SK-N-SH (cell line): ENCODE measurements around the gene XYLT2. TPM values are rescaled to one million over a fixed set of nuclear protein-coding genes. Genes with fewer than 3 reads are reported as not detected.

Experiments
- CTCF ChIA-PET: fragments of 300-600, 350-600 bp; formaldehyde crosslinking; extraction: SDS; loops from one replicate; lab custom pipeline; 2021; lab: Yijun Ruan, JAX
- POLR2A ChIA-PET: fragments of 350-600 bp; sonication (Branson Sonifier 250); formaldehyde crosslinking; extraction: SDS; loops from one replicate; lab custom pipeline; 2020; ENCODE audit warnings: antibody characterized with exemption, inconsistent platforms; lab: Yijun Ruan, JAX
- DNase-seq: peaks from one replicate; pipeline ENCODE4 v3.0.0; 2012
- H2AFZ ChIP-seq: fragments of 200-600 bp; sonication (generic); 2 replicates; pipeline ENCODE4 v1.8.1; 2016; ENCODE audit warnings: antibody characterized with exemption, mild to moderate bottlenecking, low read depth
- H3F3A ChIP-seq: fragments of 200-600 bp; sonication (generic); replicated peaks from 2 replicates; pipeline ENCODE3; 2016; ENCODE audit warnings: antibody characterized with exemption, mild to moderate bottlenecking; ENCODE audit not compliant: insufficient read depth
- H3K27ac ChIP-seq, 2 experiments: fragments of 200-500 bp in 1 of 2; fragments of 200-600 bp in 1 of 2; sonication (Bioruptor generic) in 1 of 2; sonication (generic), shearing (Covaris generic) in 1 of 2; 2 replicates each; pipeline versions ENCODE4 v1.5.1 to v1.6.1; 2014 to 2016; ENCODE audit warnings: low read depth in 2 of 2, inconsistent platforms in 1 of 2, low read length in 1 of 2, mild to moderate bottlenecking in 1 of 2, mixed read lengths in 1 of 2
- H3K27me3 ChIP-seq: fragments of 200-600 bp; sonication (generic), shearing (Covaris generic); 2 replicates; pipeline ENCODE4 v1.6.1; 2016; ENCODE audit warnings: mixed run types; ENCODE audit not compliant: insufficient read depth
- H3K36me3 ChIP-seq, 2 experiments: fragments of 200-500 bp in 1 of 2; fragments of 200-600 bp in 1 of 2; sonication (Bioruptor generic) in 1 of 2; sonication (generic) in 1 of 2; replicated peaks in 1 of 2; 2 replicates each; pipeline versions ENCODE3 to v1.5.1; 2014 to 2016; ENCODE audit warnings: low read length in 1 of 2, mild to moderate bottlenecking in 1 of 2; ENCODE audit not compliant: insufficient read depth in 2 of 2, control insufficient read depth in 1 of 2
- H3K4me1 ChIP-seq, 2 experiments: fragments of 200-500 bp in 1 of 2; fragments of 200-600 bp in 1 of 2; sonication (Bioruptor generic) in 1 of 2; sonication (generic), shearing (Covaris generic) in 1 of 2; 2 replicates each; pipeline versions ENCODE4 v1.5.1 to v1.6.1; 2014 to 2016; ENCODE audit warnings: low read depth in 1 of 2, low read length in 1 of 2, mixed run types in 1 of 2; ENCODE audit not compliant: insufficient read depth in 2 of 2, control insufficient read depth in 1 of 2
- H3K4me2 ChIP-seq: fragments of 200-600 bp; sonication (generic), shearing (Covaris generic); 2 replicates; pipeline ENCODE4 v1.6.1; 2017; ENCODE audit warnings: mixed run types
- H3K4me3 ChIP-seq, 2 experiments: fragments of 200-500 bp in 1 of 2; fragments of 200-600 bp in 1 of 2; sonication (Bioruptor generic) in 1 of 2; sonication (generic), shearing (Covaris generic) in 1 of 2; 2 replicates each; pipeline versions ENCODE4 v1.5.1 to v1.8.1; 2014 to 2016; ENCODE audit warnings: low read depth in 2 of 2, inconsistent platforms in 1 of 2, low read length in 1 of 2, mild to moderate bottlenecking in 1 of 2, mixed read lengths in 1 of 2, moderate library complexity in 1 of 2
- H3K79me2 ChIP-seq: fragments of 200-600 bp; sonication (generic); 2 replicates; pipeline ENCODE4 v1.8.1; 2017; ENCODE audit warnings: mild to moderate bottlenecking; ENCODE audit not compliant: insufficient read depth
- H3K9ac ChIP-seq: fragments of 200-600 bp; sonication (generic); 2 replicates; pipeline ENCODE4 v1.6.1; 2017; ENCODE audit warnings: mixed run types
- H3K9me2 ChIP-seq: fragments of 200-600 bp; sonication (generic); 2 replicates; pipeline ENCODE4 v1.6.1; 2017; ENCODE audit warnings: mixed run types
- H3K9me3 ChIP-seq: fragments of 200-600 bp; sonication (generic); 2 replicates; pipeline ENCODE4 v1.6.1; 2017; ENCODE audit warnings: mixed run types, mild to moderate bottlenecking, moderate library complexity
- H4K20me1 ChIP-seq: fragments of 200-600 bp; sonication (generic); 2 replicates; pipeline ENCODE4 v1.6.1; 2017; ENCODE audit warnings: mild to moderate bottlenecking, mixed run types; ENCODE audit not compliant: insufficient read depth
- ELF1 ChIP-seq: IDR thresholded peaks from 2 replicates; pipeline ENCODE4 v1.4.0; 2012
- EP300 ChIP-seq, 2 experiments: IDR thresholded peaks; 2 replicates each; pipeline versions ENCODE4 v1.4.0 to v1.6.1; 2012; ENCODE audit warnings: borderline replicate concordance in 1 of 2, low read depth in 1 of 2, low read length in 1 of 2
- GABPA ChIP-seq: IDR thresholded peaks from 2 replicates; pipeline ENCODE4 v1.4.0; 2012; ENCODE audit warnings: low read depth, mild to moderate bottlenecking
- RAD21 ChIP-seq: IDR thresholded peaks from 2 replicates; pipeline ENCODE4 v1.6.1; 2012; ENCODE audit warnings: mild to moderate bottlenecking, low read length
- RCOR1 ChIP-seq: fragments of 150-350 bp; IDR thresholded peaks from 2 replicates; pipeline ENCODE4 v1.6.1; 2017; ENCODE audit warnings: antibody characterized with exemption, low read length
- RFX5 ChIP-seq: IDR thresholded peaks from 2 replicates; pipeline ENCODE4 v1.6.1; 2012; ENCODE audit warnings: mild to moderate bottlenecking, improper control_type of control experiment, low read length
- SIN3A ChIP-seq: IDR thresholded peaks from 2 replicates; pipeline ENCODE4 v1.6.1; 2012; ENCODE audit warnings: low read depth, mild to moderate bottlenecking, low read length, moderate library complexity, borderline replicate concordance
- SMC3 ChIP-seq: IDR thresholded peaks from 2 replicates; pipeline ENCODE4 v1.6.1; 2012; ENCODE audit warnings: low read depth, low read length, improper control_type of control experiment
- YY1 ChIP-seq: IDR thresholded peaks from 2 replicates; pipeline ENCODE4 v1.4.0; 2012; ENCODE audit warnings: low read depth, mild to moderate bottlenecking
- WGBS: methylation state at CpG from one replicate; pipeline ENCODE4 v1.1.6; 2017; ENCODE audit warnings: low lambda C conversion rate; 5-methylcytosine and 5-hydroxymethylcytosine counted together
- polyA plus RNA-seq, 3 experiments: library from polyadenylated mRNA; depleted of rRNA; stranded (reverse); fragments of >200 nt; gene quantifications; 2 replicates each; pipeline ENCODE4 v1.2.3, GENCODE V29; 2012
- TF ChIP-seq, protein P1 (sequence below): IDR thresholded peaks from 2 replicates; pipeline ENCODE4 v1.4.0; 2012; ENCODE audit warnings: low read depth, borderline replicate concordance
- TF ChIP-seq, protein P2 (sequence below): IDR thresholded peaks from 2 replicates; pipeline ENCODE4 v1.4.0; 2012; ENCODE audit warnings: low read depth
- TF ChIP-seq, protein P3 (sequence below): fragments of 200-600 bp; sonication (generic); IDR thresholded peaks from 2 replicates; pipeline ENCODE4 v1.6.1; 2017; ENCODE audit warnings: antibody characterized with exemption, mild to moderate bottlenecking, moderate library complexity
- TF ChIP-seq, protein P4 (sequence below): fragments of 150-350 bp; IDR thresholded peaks from 2 replicates; pipeline ENCODE4 v1.6.1; 2017; ENCODE audit warnings: antibody characterized with exemption, low read length, low read depth, borderline replicate concordance

The XYLT2 gene
- polyA plus RNA-seq, 1 of the 3 experiments (the other 2 are of a cell fraction), result 28.4 TPM

DNA sequence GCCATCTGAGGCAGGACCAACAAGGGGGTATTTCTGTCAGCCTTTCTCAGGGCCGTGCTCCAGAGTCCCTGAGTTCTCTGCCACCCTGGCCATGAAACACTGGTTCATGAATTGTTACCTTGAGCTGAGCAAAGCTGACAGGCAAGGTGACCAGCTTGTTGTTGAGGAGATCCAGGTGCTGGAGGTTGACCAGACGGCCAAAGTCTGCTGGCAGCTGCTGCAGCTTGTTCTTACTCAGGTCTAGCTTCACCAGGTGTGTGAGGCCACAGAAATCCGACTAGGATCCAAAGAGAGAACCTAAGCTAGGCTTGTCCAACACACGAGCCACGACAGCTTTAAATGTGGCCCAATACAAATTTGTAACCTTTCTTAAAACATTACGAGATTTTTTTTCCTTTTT is 46.7 kb downstream of the XYLT2 start:
- WGBS, result 81% methylated on average over 6 of the region's 6 CpGs
- TF ChIP-seq GABPA (no peak), SMC3 (no peak)
- no peak overlapping the region for H3K4me3 ChIP-seq
- no peak overlapping the region for H2AFZ ChIP-seq
- peaks cover 85% of the 10 kb centered on the region for H3K79me2 ChIP-seq
- no peak for DNase-seq
- peaks cover 14% of the 10 kb centered on the region for H3F3A ChIP-seq
- no peak overlapping the region for H3K27ac ChIP-seq
- ChIA-PET POLR2A (no interaction called here), CTCF (interaction anchor here (0.8 to 4.9 kb wide), 7 partner anchors 11 to 192 kb away, joined by 3 to 20 read pairs (median 6); partner anchors contain the start of genes EME1 and MRPL27)
- peaks cover 59% of the 10 kb centered on the region for H4K20me1 ChIP-seq
- peaks cover 69 to 82% of the 10 kb centered on the region in 2 experiments for H3K36me3 ChIP-seq
- H3K27me3 ChIP-seq, result no peaks in the 10 kb centered on the region
- H3K4me2 ChIP-seq, result no peak overlapping the region
- H3K9ac ChIP-seq, result no peak overlapping the region
- H3K4me1 ChIP-seq, result peaks cover 10 to 17% of the 10 kb centered on the region in 2 experiments
- no peaks in the 10 kb centered on the region for H3K9me3 ChIP-seq
- no peaks in the 10 kb centered on the region for H3K9me2 ChIP-seq

DNA sequence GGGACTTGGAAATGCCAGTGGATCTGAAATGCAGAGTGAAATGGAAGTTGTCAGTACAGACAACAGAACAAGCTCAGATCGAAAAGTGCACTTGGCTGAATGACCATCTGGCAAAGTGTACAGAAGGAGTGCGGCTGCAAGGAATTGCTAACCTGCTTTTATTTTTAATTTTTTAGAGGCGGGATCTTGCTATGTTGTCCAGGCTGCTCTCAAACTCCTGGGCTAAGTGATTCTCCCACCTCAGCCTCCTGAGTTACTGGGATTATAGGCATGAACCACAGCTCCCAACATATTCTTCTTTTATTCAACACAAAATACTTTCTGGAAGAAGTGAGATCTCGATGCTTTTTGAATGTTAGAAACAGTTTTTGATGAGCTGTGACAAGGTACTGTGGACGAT is 47.8 kb downstream of the XYLT2 start:
- CTCF ChIA-PET, result interaction anchor here (0.8 to 2.7 kb wide), 3 partner anchors 21 to 32 kb away, joined by 4 to 12 read pairs (median 4); partner anchors contain the start of genes EME1 and MRPL27
- H2AFZ ChIP-seq, result no peak overlapping the region
- no peaks in the 10 kb centered on the region for H3K9me3 ChIP-seq
- TF ChIP-seq RFX5, result no peak
- TF ChIP-seq SIN3A, result no peak
- TF ChIP-seq, protein P1, sequence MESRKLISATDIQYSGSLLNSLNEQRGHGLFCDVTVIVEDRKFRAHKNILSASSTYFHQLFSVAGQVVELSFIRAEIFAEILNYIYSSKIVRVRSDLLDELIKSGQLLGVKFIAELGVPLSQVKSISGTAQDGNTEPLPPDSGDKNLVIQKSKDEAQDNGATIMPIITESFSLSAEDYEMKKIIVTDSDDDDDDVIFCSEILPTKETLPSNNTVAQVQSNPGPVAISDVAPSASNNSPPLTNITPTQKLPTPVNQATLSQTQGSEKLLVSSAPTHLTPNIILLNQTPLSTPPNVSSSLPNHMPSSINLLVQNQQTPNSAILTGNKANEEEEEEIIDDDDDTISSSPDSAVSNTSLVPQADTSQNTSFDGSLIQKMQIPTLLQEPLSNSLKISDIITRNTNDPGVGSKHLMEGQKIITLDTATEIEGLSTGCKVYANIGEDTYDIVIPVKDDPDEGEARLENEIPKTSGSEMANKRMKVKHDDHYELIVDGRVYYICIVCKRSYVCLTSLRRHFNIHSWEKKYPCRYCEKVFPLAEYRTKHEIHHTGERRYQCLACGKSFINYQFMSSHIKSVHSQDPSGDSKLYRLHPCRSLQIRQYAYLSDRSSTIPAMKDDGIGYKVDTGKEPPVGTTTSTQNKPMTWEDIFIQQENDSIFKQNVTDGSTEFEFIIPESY, result no peak
- no peak overlapping the region for H3K27ac ChIP-seq
- no peak for DNase-seq
- peaks cover 78% of the 10 kb centered on the region for H3K79me2 ChIP-seq
- peaks cover 10 to 23% of the 10 kb centered on the region in 2 experiments for H3K4me1 ChIP-seq
- H3F3A ChIP-seq, result peaks cover 12% of the 10 kb centered on the region
- H3K9ac ChIP-seq, result no peak overlapping the region
- no peaks in the 10 kb centered on the region for H3K9me2 ChIP-seq
- peaks cover 51% of the 10 kb centered on the region for H4K20me1 ChIP-seq
- no peaks in the 10 kb centered on the region for H3K27me3 ChIP-seq
- POLR2A ChIA-PET, result interaction anchor here (1.1 kb wide), 1 partner anchor 10 kb away, joined by 4 read pairs; no protein-coding TSS in a partner anchor
- H3K36me3 ChIP-seq, result peaks cover 59 to 72% of the 10 kb centered on the region in 2 experiments
- no peak overlapping the region for H3K4me2 ChIP-seq
- H3K4me3 ChIP-seq, result no peak overlapping the region
- 98% methylated on average over 5 of the region's 5 CpGs for WGBS

DNA sequence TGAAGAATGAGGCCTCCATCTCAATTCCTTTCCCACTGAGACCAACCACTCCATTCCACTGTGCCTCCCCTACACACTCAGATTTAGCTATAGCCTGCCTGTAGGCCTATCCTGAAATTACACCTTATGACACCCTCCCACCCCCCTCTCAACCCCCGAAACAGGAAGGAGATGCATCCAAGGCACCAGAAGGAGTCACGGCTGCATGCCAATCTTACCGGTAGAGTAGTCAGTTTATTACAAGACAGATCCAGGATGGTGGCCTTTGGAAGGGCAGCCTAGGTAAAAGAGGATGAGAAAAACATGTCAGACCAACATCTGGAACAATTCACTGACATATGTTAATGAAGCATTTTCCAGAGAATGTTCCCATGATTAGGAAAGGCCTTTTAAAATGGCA is 48.8 kb downstream of the XYLT2 start:
- Histone ChIP-seq H3K79me2 (peaks cover 73% of the 10 kb centered on the region), H3K9me3 (no peaks in the 10 kb centered on the region), H3K27me3 (no peaks in the 10 kb centered on the region), H3K4me1 (peaks cover 10 to 23% of the 10 kb centered on the region in 2 experiments), H3K27ac (no peak overlapping the region), H3K4me2 (peak overlapping the region; percentile 97), H4K20me1 (peaks cover 47% of the 10 kb centered on the region), H3K9ac (peak overlapping the region; percentile 99; the same call in 1 of the 2 replicates), H3K36me3 (peaks cover 49 to 61% of the 10 kb centered on the region in 2 experiments), H3K4me3 (peak overlapping the region in 1 of 2 experiments; percentile 91; a peak in 2 of 4 replicates), H3K9me2 (no peaks in the 10 kb centered on the region), H3F3A (peaks cover 2% of the 10 kb centered on the region), H2AFZ (no peak overlapping the region)
- ChIA-PET CTCF (interaction anchor here (1.0 to 4.6 kb wide), 2 partner anchors 14 to 84 kb away, joined by 3 to 37 read pairs; partner anchors contain the start of gene RSAD1), POLR2A (interaction anchor here (1.1 kb wide), 1 partner anchor 11 kb away, joined by 4 read pairs; no protein-coding TSS in a partner anchor)
- no peak for DNase-seq
- 33% methylated on average over 3 of the region's 3 CpGs for WGBS
- TF ChIP-seq, protein P2, sequence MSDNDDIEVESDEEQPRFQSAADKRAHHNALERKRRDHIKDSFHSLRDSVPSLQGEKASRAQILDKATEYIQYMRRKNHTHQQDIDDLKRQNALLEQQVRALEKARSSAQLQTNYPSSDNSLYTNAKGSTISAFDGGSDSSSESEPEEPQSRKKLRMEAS, result no peak
- no peak for TF ChIP-seq RFX5
- no peak for TF ChIP-seq RCOR1
- TF ChIP-seq, protein P1, result no peak
- TF ChIP-seq EP300 (IDR thresholded peaks at IDR 0.05; ENCODE audit: borderline replicate concordance in 1 of 2, low read depth in 1 of 2, low read length in 1 of 2), result no peak
- TF ChIP-seq, protein P3, sequence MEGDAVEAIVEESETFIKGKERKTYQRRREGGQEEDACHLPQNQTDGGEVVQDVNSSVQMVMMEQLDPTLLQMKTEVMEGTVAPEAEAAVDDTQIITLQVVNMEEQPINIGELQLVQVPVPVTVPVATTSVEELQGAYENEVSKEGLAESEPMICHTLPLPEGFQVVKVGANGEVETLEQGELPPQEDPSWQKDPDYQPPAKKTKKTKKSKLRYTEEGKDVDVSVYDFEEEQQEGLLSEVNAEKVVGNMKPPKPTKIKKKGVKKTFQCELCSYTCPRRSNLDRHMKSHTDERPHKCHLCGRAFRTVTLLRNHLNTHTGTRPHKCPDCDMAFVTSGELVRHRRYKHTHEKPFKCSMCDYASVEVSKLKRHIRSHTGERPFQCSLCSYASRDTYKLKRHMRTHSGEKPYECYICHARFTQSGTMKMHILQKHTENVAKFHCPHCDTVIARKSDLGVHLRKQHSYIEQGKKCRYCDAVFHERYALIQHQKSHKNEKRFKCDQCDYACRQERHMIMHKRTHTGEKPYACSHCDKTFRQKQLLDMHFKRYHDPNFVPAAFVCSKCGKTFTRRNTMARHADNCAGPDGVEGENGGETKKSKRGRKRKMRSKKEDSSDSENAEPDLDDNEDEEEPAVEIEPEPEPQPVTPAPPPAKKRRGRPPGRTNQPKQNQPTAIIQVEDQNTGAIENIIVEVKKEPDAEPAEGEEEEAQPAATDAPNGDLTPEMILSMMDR, result no peak
- TF ChIP-seq, protein P4, sequence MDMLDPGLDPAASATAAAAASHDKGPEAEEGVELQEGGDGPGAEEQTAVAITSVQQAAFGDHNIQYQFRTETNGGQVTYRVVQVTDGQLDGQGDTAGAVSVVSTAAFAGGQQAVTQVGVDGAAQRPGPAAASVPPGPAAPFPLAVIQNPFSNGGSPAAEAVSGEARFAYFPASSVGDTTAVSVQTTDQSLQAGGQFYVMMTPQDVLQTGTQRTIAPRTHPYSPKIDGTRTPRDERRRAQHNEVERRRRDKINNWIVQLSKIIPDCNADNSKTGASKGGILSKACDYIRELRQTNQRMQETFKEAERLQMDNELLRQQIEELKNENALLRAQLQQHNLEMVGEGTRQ, result no peak
- TF ChIP-seq ELF1, result no peak
- no peak for TF ChIP-seq YY1
- no peak for TF ChIP-seq RAD21
